GM12872 (cell line): ENCODE measurements around the gene ZIC1.

Source experiments
- TF ChIP-seq, protein P1 (sequence below): IDR thresholded peaks from 3 replicates; pipeline ENCODE4 v1.5.1; 2011; ENCODE audit warnings: low read depth, mild to moderate bottlenecking, low read length, moderate library complexity; ENCODE audit not compliant: insufficient read depth

ZIC1 gene

GRCh38 chr3:147423537-147423797, 14.3 kb downstream of the ZIC1 start:
- TF ChIP-seq, protein P1, sequence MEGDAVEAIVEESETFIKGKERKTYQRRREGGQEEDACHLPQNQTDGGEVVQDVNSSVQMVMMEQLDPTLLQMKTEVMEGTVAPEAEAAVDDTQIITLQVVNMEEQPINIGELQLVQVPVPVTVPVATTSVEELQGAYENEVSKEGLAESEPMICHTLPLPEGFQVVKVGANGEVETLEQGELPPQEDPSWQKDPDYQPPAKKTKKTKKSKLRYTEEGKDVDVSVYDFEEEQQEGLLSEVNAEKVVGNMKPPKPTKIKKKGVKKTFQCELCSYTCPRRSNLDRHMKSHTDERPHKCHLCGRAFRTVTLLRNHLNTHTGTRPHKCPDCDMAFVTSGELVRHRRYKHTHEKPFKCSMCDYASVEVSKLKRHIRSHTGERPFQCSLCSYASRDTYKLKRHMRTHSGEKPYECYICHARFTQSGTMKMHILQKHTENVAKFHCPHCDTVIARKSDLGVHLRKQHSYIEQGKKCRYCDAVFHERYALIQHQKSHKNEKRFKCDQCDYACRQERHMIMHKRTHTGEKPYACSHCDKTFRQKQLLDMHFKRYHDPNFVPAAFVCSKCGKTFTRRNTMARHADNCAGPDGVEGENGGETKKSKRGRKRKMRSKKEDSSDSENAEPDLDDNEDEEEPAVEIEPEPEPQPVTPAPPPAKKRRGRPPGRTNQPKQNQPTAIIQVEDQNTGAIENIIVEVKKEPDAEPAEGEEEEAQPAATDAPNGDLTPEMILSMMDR = no peak

DNA sequence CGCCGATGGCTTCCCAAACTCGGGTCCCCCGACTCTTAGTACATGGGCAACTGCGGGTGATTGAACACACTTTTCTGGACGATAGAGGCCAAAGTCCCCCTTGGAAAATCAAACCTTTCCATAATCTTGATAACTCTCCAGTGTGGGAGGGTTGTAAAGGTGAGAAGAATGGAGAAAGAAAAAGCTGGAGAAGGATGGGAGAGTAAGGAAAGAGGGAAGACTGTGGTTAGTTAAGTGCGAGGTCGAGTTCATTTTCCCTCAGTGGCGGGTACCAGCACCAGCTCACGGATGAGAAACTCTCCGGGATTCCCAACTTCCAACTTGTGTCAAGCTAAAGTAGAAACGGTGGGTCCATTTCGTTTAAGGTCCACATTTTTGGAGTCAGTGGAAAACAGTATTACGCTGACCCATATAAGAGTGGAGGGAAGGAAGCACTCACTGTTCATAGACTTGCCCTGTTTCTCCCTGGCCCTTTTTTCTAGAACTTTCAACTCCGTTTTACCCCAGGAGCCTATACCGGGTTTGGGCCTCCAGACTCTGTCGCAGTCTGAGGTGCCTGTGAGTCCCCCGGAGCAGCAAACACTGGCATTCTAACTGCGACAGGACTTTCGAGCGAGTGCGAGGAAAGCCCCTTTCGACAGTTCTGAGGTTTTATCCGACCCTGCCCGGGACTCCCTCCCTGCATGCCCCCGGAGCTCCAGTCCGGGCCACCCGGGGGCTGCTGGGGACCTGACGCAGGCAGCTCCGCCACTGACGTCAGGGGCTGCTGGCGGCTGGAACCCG, 14.8 kb downstream of the ZIC1 start:
- TF ChIP-seq, protein P1 = no peak

- TF ChIP-seq, protein P1 = no peak
These were observed 15.6 kb downstream of the ZIC1 start for GRCh38 chr3:147424581-147425387.

DNA sequence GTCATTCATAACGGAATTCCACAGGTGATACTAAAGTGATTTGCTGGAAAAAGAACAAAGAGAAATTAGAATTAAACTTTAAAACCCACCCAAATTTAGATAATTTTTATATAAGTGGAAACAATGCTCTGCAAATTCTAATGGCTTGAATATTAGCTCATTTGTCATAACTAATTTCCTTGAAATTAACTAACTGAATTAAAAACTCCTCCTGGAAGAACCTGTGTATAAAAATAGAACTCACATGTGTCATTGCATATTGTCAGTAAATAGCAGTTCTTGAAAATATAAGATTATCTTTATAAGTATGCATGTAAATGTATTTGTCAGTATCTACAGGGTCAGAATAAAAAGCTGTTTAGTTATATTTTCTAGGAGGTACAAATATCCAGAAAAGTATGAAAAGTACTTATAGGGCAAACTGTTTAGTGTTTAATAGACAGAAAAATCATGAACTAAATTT, 16.3 kb downstream of the ZIC1 start:
- TF ChIP-seq, protein P1 = no peak

- TF ChIP-seq, protein P1 = no peak
These were observed 17.8 kb downstream of the ZIC1 start for GRCh38 chr3:147426931-147427330.

GRCh38 chr3:147427746-147428145, 18.6 kb downstream of the ZIC1 start:
- TF ChIP-seq, protein P1 = no peak

GRCh38 chr3:147428326-147428725, 19.2 kb downstream of the ZIC1 start:
- TF ChIP-seq, protein P1 = no peak
